Endothelial cell (in vitro differentiated cells): ENCODE measurements around the gene PRSS56. TPM values are rescaled to one million over a fixed set of nuclear protein-coding genes. Genes with fewer than 3 reads are reported as not detected.

Experiments used
- DNase-seq: peaks from one replicate; pipeline ENCODE4 v3.0.0; 2021; ENCODE audit warnings: low spot score
- H3K27ac Mint-ChIP-seq: one replicate; pipeline ENCODE4 v1.8.0; 2021; ENCODE audit warnings: mixed read lengths, inconsistent platforms; ENCODE audit not compliant: unreplicated experiment
- H3K27me3 Mint-ChIP-seq: one replicate; pipeline ENCODE4 v1.8.0; 2021; ENCODE audit warnings: mild to moderate bottlenecking, moderate library complexity, mixed read lengths, inconsistent platforms; ENCODE audit not compliant: unreplicated experiment
- H3K36me3 Mint-ChIP-seq: one replicate; pipeline ENCODE4 v1.8.0; 2021; ENCODE audit warnings: mild to moderate bottlenecking, low read depth, mixed read lengths, inconsistent platforms; ENCODE audit not compliant: unreplicated experiment
- H3K4me1 Mint-ChIP-seq: one replicate; pipeline ENCODE4 v1.8.0; 2021; ENCODE audit warnings: mild to moderate bottlenecking, mixed read lengths, inconsistent platforms; ENCODE audit not compliant: unreplicated experiment
- H3K4me3 Mint-ChIP-seq: one replicate; pipeline ENCODE4 v1.8.0; 2021; ENCODE audit warnings: mild to moderate bottlenecking, mixed read lengths, inconsistent platforms; ENCODE audit not compliant: unreplicated experiment
- H3K9me3 Mint-ChIP-seq: one replicate; pipeline ENCODE4 v1.8.0; 2021; ENCODE audit warnings: mixed read lengths, inconsistent platforms; ENCODE audit not compliant: unreplicated experiment
- CTCF ChIP-seq: fragments of 200-600 bp; sonication (generic); IDR thresholded peaks from one replicate; pipeline ENCODE4 v1.5.0; 2021; ENCODE audit warnings: antibody characterized with exemption; ENCODE audit not compliant: unreplicated experiment
- total RNA-seq: library from RNA; stranded (reverse); fragmentation: NEBNext Ultra II Directional; extraction: Animal tissue kit (Norgen Biotek cat#: 25700); gene quantifications from one replicate; pipeline ENCODE4 v1.2.1, GENCODE V29; 2021; ENCODE audit not compliant: unreplicated experiment

Gene PRSS56
- total RNA-seq, 1 donor from 2014 or later: not detected

DNA sequence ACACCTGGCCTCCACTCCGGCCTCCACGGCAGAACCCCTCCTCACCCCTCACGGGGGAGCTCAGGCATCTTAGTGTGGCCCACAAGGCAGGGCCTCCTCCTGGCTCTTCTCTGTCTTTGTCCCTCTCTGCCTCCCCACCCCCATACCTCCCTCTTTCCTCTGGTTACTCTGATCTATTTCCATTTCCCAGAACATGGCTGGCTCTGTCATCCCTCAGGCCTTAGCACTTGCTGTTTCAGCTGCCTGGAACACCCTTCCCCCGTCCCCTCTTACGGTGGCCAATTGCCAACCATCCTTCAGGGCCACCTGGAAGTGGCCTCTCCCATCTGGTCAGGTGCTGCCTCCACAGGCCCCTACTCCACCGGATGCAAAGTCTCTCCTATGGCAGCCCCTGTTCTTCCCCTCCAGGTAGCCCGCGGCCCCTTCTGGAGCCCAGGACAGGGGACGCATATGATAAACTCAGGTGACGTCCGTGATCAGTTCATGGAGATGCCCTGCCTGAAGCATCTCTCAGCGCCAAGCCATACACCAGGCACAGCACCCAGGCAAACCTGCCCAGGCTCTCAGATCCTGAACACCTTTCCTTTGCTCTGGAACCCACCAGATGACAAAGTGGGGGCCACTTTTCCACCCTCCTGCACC, 28.9 kb upstream of the PRSS56 start:
- Mint-ChIP-seq H3K4me1 (no peaks in the 10 kb centered on the region), H3K27ac (no peak overlapping the region), H3K4me3 (no peak overlapping the region), H3K36me3 (no peaks in the 10 kb centered on the region), H3K27me3 (peaks cover 19% of the 10 kb centered on the region), H3K9me3 (no peaks in the 10 kb centered on the region)
- no peak for TF ChIP-seq CTCF
- no peak for DNase-seq

DNA sequence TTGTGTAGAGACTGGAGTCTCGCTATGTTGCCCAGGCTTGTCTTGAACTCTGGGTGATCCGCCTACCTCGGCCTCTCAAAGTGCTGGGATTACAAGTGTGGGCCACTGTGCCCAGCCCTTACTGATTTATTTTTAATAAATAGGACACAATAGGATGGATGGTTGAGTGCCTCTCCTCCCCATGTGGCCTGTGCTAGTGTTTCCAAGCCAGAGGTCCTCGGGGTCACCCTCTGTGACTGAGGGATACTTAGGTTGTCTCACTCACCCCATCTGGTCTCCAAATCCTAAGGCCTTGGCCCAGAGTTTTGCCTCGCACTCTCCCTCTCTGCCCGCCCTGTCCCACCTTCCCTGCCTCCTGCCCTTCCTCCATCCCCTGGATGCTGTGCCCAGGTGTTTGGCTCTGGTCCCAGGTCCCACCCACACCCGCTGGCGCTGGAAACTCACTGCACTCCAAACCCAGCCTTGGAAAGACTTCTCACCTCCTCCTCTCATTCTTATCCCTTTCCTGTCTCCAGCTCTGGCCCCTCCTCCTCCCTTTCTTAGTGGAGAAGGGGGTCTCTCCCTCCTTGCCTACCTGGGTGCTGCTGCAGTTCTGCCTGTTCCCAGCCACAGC, 27.8 kb upstream of the PRSS56 start:
- no peak for TF ChIP-seq CTCF
- no peaks in the 10 kb centered on the region for H3K4me1 Mint-ChIP-seq
- H3K27me3 Mint-ChIP-seq: peaks cover 18% of the 10 kb centered on the region
- DNase-seq: no peak
- H3K4me3 Mint-ChIP-seq: no peak overlapping the region
- H3K27ac Mint-ChIP-seq: no peak overlapping the region
- no peaks in the 10 kb centered on the region for H3K9me3 Mint-ChIP-seq
- no peaks in the 10 kb centered on the region for H3K36me3 Mint-ChIP-seq

DNA sequence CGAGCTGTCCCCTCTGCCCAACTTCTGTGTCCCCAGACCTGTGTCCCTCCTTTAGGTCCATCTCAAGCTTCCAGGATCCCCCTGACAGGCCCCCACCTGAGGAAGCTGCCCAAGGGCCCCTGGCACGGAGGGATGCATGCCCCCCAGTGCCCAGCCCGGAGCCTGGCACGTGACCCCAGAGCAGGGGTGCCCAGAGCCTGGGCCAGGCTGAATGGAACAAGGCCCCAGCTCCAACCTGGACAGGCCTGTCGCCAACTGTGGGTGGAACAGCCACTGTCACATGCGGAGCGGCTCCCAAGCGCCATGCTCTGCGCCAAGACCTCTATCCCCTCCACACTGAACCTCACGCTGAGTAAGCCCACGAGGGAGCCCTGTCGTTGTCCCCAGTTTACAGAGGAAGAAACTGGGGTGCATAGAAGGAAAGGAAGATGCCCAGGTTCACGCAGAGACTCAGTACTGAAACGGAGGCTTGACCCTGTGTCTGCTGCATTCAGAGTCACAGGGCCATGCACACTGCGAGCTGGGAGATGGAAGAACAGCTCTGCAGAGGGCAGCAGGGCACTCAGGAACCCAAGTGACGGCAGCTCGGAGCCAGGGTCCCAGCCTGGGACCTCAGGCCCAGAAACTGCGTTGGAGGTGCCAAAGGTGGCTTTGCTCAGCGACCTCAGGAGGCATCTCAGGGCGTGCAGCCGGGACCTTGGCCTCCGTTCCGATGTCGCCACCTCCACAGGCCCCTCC, 27.1 kb upstream of the PRSS56 start:
- H3K27me3 Mint-ChIP-seq: peaks cover 15% of the 10 kb centered on the region
- DNase-seq: no peak
- no peak overlapping the region for H3K4me3 Mint-ChIP-seq
- H3K27ac Mint-ChIP-seq: no peak overlapping the region
- H3K4me1 Mint-ChIP-seq: no peaks in the 10 kb centered on the region
- no peaks in the 10 kb centered on the region for H3K36me3 Mint-ChIP-seq
- no peaks in the 10 kb centered on the region for H3K9me3 Mint-ChIP-seq
- TF ChIP-seq CTCF: no peak

DNA sequence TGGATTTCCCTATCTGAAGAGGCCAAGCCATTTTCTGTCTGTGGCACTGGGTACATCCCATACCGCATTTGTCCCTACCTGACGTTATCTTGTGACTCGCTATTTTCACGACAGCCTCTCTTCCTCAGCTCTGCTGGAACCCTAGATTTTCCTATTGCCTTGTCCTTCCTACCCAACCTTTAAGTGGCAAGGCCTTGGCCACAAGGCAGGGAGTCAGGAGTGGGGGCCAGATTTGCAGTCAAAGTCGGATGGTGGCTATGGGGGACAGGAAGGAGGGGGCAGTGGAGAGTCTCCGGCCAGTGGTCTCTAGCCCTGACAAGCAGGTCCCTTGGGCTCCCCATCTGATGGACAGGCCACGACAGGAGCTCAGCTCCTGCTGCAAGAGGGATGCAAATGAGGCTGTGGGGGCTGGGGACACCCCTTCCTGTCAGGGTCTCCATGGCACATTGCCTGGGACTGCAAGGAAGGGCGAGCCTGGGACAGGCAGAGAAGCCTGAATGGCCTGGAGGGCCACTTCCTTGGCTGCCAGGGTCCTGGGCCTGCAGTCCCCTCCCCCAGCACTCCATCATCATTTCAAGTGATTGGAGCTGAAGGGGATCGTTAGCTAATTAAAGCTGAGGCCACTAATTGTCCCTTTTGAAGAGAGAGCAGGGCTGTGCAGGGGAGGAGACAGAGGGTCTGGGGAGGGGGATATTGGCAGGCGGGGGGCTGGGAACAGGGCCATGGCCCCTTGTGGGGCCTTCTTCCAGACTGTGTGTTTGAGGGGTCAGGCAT, 26.3 kb upstream of the PRSS56 start:
- Mint-ChIP-seq H3K9me3 (no peaks in the 10 kb centered on the region), H3K36me3 (no peaks in the 10 kb centered on the region), H3K27me3 (peaks cover 11% of the 10 kb centered on the region), H3K27ac (no peak overlapping the region), H3K4me3 (no peak overlapping the region), H3K4me1 (no peaks in the 10 kb centered on the region)
- DNase-seq: no peak
- no peak for TF ChIP-seq CTCF
